Measurements from ENCODE around the gene CLIP1. TPM values are rescaled to one million over a fixed set of nuclear protein-coding genes. Genes with fewer than 3 reads are reported as not detected.

The CLIP1 gene
- total and polyA plus RNA-seq, 2 of the 8 experiments (the other 6 are each of a cell fraction or from before 2014, with no cell fraction given), result 19.0 to 27.6 TPM

- TF ChIP-seq KDM1A (IDR thresholded peaks at IDR 0.05; ENCODE audit: borderline replicate concordance, low read length) (no peak), RNF2 (IDR thresholded peaks at IDR 0.05; ENCODE audit: borderline replicate concordance, low read depth, low read length, missing control alignments, poor library complexity, severe bottlenecking) (no peak), RXRA (IDR thresholded peaks at IDR 0.05; ENCODE audit: insufficient read depth, low read depth, low read length) (no peak), KDM5A (IDR thresholded peaks at IDR 0.05; ENCODE audit: low read length) (no peak), JUND (IDR thresholded peaks at IDR 0.05; ENCODE audit: low read length) (no peak), GTF2F1 (IDR thresholded peaks at IDR 0.05; ENCODE audit: borderline replicate concordance, low read depth, low read length) (no peak)
Observed at GRCh38 chr12:122352394-122352793, 70.1 kb downstream of the CLIP1 start (continued).

Data from H1 (cell line).